GM12878 (cell line): ENCODE results near the gene MPHOSPH9. TPM values are rescaled to one million over a fixed set of nuclear protein-coding genes. Genes with fewer than 3 reads are reported as not detected.

Experiments
- ATAC-seq: fragments of 200-7000 bp; cut with Tn5 transposase; 3 replicates; pipeline ENCODE4 v1.9.1; 2020; ENCODE audit warnings: mild to moderate bottlenecking, moderate library complexity
- BruUV-seq: library from RNA; stranded (reverse); fragments of 400-500 nt; replicated peaks from 2 replicates; lab custom pipeline; 2021; lab: Mats Ljungman, UMichigan
- CTCF ChIA-PET: fragments of 300-600 bp; sonication (Branson Sonifier 250); formaldehyde crosslinking; extraction: SDS; loops from one replicate; lab custom pipeline; 2021; ENCODE audit warnings: inconsistent platforms; lab: Yijun Ruan, JAX
- POLR2A ChIA-PET: fragments of 350-600 bp; formaldehyde crosslinking; extraction: SDS; loops from one replicate; lab custom pipeline; 2021; ENCODE audit warnings: inconsistent platforms; lab: Charles Lee
- RAD21 ChIA-PET: fragments of 300-600 bp; sonication (Branson Sonifier 250); formaldehyde crosslinking; loops from one replicate; lab custom pipeline; 2023; ENCODE audit warnings: antibody characterized with exemption; ENCODE audit not compliant: unreplicated experiment; lab: Charles Lee
- SMC1A ChIA-PET: fragments of 300-600 bp; sonication (Branson Sonifier 250); formaldehyde crosslinking; loops from one replicate; lab custom pipeline; 2023; ENCODE audit not compliant: unreplicated experiment, uncharacterized antibody; lab: Charles Lee
- DNase-seq: peaks from one replicate; pipeline ENCODE4 v3.0.0-alpha.2; 2011; ENCODE audit warnings: low read depth, low spot score
- FAIRE-seq: peaks from 3 replicates; lab custom pipeline; 2011; peaks lifted over from hg19 to GRCh38; lab: Jason Lieb, UNC
- H2AFZ ChIP-seq: 2 replicates; pipeline ENCODE4 v1.6.0; 2011; ENCODE audit warnings: low read depth, low read length, control low read depth; ENCODE audit not compliant: control insufficient read depth
- H3K27ac ChIP-seq: 2 replicates; pipeline ENCODE4 v1.5.1; 2011; ENCODE audit warnings: control low read depth; ENCODE audit not compliant: control insufficient read depth, insufficient read depth
- H3K27me3 ChIP-seq, 2 experiments: replicated peaks in 1 of 2; 2 replicates each; pipeline versions ENCODE4 v1.6.0 to v1.6.1; 2011; ENCODE audit warnings: low read length in 1 of 2; ENCODE audit not compliant: control insufficient read depth in 2 of 2, insufficient read depth in 2 of 2
- H3K36me3 ChIP-seq, 2 experiments: 2 replicates each; pipeline ENCODE4 v1.5.1; 2011; ENCODE audit warnings: low read length in 1 of 2; ENCODE audit not compliant: control insufficient read depth in 2 of 2, insufficient read depth in 2 of 2
- H3K4me1 ChIP-seq: 2 replicates; pipeline ENCODE4 v1.6.1; 2011; ENCODE audit warnings: mild to moderate bottlenecking, low read length, moderate library complexity, mixed read lengths; ENCODE audit not compliant: control insufficient read depth, insufficient read depth
- H3K4me2 ChIP-seq: 2 replicates; pipeline ENCODE4 v1.6.0; 2011; ENCODE audit warnings: control low read depth; ENCODE audit not compliant: control insufficient read depth, insufficient read depth
- H3K4me3 ChIP-seq: fragments of 200-600 bp; sonication (generic); 2 replicates; pipeline ENCODE4 v1.5.1; 2016
- H3K79me2 ChIP-seq: 2 replicates; pipeline ENCODE4 v1.6.0; 2011; ENCODE audit warnings: low read length; ENCODE audit not compliant: control insufficient read depth, insufficient read depth
- H3K9ac ChIP-seq: 2 replicates; pipeline ENCODE4 v1.8.0; 2011; ENCODE audit warnings: low read length, control low read depth, mixed read lengths; ENCODE audit not compliant: control insufficient read depth, insufficient read depth
- H3K9me3 ChIP-seq: replicated peaks from 3 replicates; pipeline ENCODE4 v1.5.1; 2011; ENCODE audit warnings: mild to moderate bottlenecking, low read length; ENCODE audit not compliant: control insufficient read depth, insufficient read depth
- H4K20me1 ChIP-seq: 2 replicates; pipeline ENCODE4 v1.6.0; 2011; ENCODE audit not compliant: control insufficient read depth, insufficient read depth
- CBX3 ChIP-seq: fragments of 200-600 bp; sonication (generic); IDR thresholded peaks from 2 replicates; pipeline ENCODE4 v1.6.1; 2016; ENCODE audit warnings: low read depth, borderline replicate concordance
- ETV6 ChIP-seq, 2 experiments: fragments of 450-650 bp in 1 of 2; IDR thresholded peaks in 1 of 2; conservative IDR thresholded peaks in 1 of 2; 2 replicates each; pipeline ENCODE4 v1.6.1; 2014; ENCODE audit warnings: antibody characterized with exemption in 1 of 2, borderline replicate concordance in 1 of 2, low read depth in 1 of 2, mild to moderate bottlenecking in 1 of 2, moderate library complexity in 1 of 2
- FOXM1 ChIP-seq: IDR thresholded peaks from 2 replicates; pipeline ENCODE4 v1.6.1; 2012; ENCODE audit warnings: low read depth, mild to moderate bottlenecking, inconsistent platforms, low read length, moderate library complexity
- TCF3 ChIP-seq: IDR thresholded peaks from 2 replicates; pipeline ENCODE4 v1.6.1; 2012; ENCODE audit warnings: low read depth, mild to moderate bottlenecking, low read length, borderline replicate concordance; ENCODE audit not compliant: insufficient read depth
- WGBS: methylation state at CpG from one replicate; pipeline ENCODE4 v1.1.6; 2016; ENCODE audit warnings: low lambda C conversion rate; ENCODE audit not compliant: insufficient replicate concordance, insufficient coverage; ENCODE audit errors: missing lambda C conversion rate; 5-methylcytosine and 5-hydroxymethylcytosine counted together
- in situ Hi-C: fragments of 300-500 bp; cut with MboI; formaldehyde crosslinking; loops from 9 replicates; pipeline ENCODE4 v1.14.3; 2018; ENCODE audit warnings: mixed read lengths
- intact Hi-C: fragments of 100-400 bp; cut with micrococcal nuclease; formaldehyde crosslinking; loops from one replicate; pipeline ENCODE4 v1.14.2; 2022; ENCODE audit not compliant: unreplicated experiment
- polyA plus RNA-seq, 11 experiments: library from polyadenylated mRNA; depleted of rRNA in 4 of 11; unstranded in 6 of 11; stranded (reverse) in 5 of 11; fragments of >200 nt; fragmentation: Nextera tagmentation in 4 of 11; fragmentation: Illumina TruSeq in 1 of 11; extraction: Ambion mirVana in 4 of 11; extraction: Trizol in 1 of 11; gene quantifications; 1 replicate in 1 of 11; 2 replicates in 10 of 11; pipeline versions ENCODE4 v1.2.1 to v1.2.3, GENCODE V29; 2011 to 2016; ENCODE audit warnings: inconsistent platforms in 2 of 11, missing spikeins in 2 of 11, low read depth in 1 of 11
- total RNA-seq, 4 experiments: library from RNA; depleted of rRNA in 3 of 4; stranded (reverse); fragments of >200 nt in 3 of 4; fragmentation: Illumina TruSeq in 1 of 4; extraction: Trizol in 1 of 4; gene quantifications; 2 replicates each; pipeline versions ENCODE4 v1.2.1 to v1.2.3, GENCODE V29; 2013 to 2021
- TF ChIP-seq, protein P1 (sequence below): fragments of 450-650 bp; IDR thresholded peaks from 2 replicates; pipeline ENCODE4 v1.6.1; 2016; ENCODE audit warnings: mild to moderate bottlenecking
- TF ChIP-seq, protein P2 (sequence below): fragments of 450-650 bp; IDR thresholded peaks from 2 replicates; pipeline ENCODE4 v1.6.1; 2018; ENCODE audit warnings: borderline replicate concordance, mild to moderate bottlenecking; ENCODE audit not compliant: partially characterized antibody

Gene MPHOSPH9
- total and polyA plus RNA-seq, 10 of the 15 experiments (the other 5 are each of a cell fraction or from before 2014, with no cell fraction given) = 11.5 to 72.2 (median 45.7) TPM

DNA sequence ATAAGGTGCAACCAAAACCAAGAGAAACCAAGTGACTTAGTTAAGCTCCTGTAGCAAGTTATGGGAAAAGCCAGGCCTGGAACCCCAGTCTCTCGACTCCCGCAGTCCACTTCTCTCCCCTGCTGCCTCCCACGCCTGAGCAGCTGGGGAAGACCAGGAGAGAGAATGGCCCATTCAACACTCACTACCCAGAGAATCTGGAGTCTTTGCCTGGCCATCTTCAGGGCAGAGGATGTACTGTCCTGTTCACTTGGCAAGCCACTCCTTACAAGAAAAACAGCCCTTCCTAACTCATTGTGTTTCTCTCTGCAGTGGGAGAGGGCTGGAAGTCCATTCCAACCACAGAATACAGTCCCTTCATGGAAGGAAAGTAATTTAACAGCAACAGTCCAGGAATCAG, 83.9 kb downstream of the MPHOSPH9 start:
- Histone ChIP-seq H4K20me1 (no peaks in the 10 kb centered on the region), H3K79me2 (no peaks in the 10 kb centered on the region), H2AFZ (no peak overlapping the region)
- SMC1A ChIA-PET = no interaction called here
- intact Hi-C loops = no loop called here
- TF ChIP-seq TCF3 = no peak
- no peak for TF ChIP-seq FOXM1
- TF ChIP-seq, protein P1, sequence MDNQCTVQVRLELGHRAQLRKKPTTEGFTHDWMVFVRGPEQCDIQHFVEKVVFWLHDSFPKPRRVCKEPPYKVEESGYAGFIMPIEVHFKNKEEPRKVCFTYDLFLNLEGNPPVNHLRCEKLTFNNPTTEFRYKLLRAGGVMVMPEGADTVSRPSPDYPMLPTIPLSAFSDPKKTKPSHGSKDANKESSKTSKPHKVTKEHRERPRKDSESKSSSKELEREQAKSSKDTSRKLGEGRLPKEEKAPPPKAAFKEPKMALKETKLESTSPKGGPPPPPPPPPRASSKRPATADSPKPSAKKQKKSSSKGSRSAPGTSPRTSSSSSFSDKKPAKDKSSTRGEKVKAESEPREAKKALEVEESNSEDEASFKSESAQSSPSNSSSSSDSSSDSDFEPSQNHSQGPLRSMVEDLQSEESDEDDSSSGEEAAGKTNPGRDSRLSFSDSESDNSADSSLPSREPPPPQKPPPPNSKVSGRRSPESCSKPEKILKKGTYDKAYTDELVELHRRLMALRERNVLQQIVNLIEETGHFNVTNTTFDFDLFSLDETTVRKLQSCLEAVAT = no peak
- TF ChIP-seq ETV6 (conservative IDR thresholded peaks at IDR 0.05 in 1 of 2, IDR thresholded peaks at IDR 0.05 in 1 of 2; ENCODE audit: borderline replicate concordance in 1 of 2, low read depth in 1 of 2) = no peak
- TF ChIP-seq CBX3 = no peak
- TF ChIP-seq, protein P2, sequence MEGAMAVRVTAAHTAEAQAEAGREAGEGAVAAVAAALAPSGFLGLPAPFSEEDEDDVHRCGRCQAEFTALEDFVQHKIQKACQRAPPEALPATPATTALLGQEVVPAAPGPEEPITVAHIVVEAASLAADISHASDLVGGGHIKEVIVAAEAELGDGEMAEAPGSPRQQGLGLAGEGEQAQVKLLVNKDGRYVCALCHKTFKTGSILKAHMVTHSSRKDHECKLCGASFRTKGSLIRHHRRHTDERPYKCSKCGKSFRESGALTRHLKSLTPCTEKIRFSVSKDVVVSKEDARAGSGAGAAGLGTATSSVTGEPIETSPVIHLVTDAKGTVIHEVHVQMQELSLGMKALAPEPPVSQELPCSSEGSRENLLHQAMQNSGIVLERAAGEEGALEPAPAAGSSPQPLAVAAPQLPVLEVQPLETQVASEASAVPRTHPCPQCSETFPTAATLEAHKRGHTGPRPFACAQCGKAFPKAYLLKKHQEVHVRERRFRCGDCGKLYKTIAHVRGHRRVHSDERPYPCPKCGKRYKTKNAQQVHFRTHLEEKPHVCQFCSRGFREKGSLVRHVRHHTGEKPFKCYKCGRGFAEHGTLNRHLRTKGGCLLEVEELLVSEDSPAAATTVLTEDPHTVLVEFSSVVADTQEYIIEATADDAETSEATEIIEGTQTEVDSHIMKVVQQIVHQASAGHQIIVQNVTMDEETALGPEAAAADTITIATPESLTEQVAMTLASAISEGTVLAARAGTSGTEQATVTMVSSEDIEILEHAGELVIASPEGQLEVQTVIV = no peak
- TF ChIP-seq, all 136 proteins: peak for 0
- RAD21 ChIA-PET = interaction anchor here (1.6 kb wide), 1 partner anchor 105 kb away, joined by 3 read pairs; no protein-coding TSS in a partner anchor
- BruUV-seq = no TSS peak
- in situ Hi-C loops = no loop called here
- H3K27ac ChIP-seq = no peak overlapping the region
- no peaks in the 10 kb centered on the region; a peak in 1 of 4 replicates for H3K36me3 ChIP-seq
- POLR2A ChIA-PET = no interaction called here
- CTCF ChIA-PET = interaction anchor here (0.9 kb wide), 1 partner anchor 104 kb away, joined by 3 read pairs; no protein-coding TSS in a partner anchor
- no peak for FAIRE-seq
- no peak for DNase-seq
- no peak overlapping the region for H3K9ac ChIP-seq
- H3K4me2 ChIP-seq = no peak overlapping the region
- WGBS = 78% methylated on average over 3 of the region's 3 CpGs
- H3K4me3 ChIP-seq = no peak overlapping the region
- no peaks in the 10 kb centered on the region for H3K9me3 ChIP-seq
- H3K27me3 ChIP-seq = peaks cover 0 to 4% of the 10 kb centered on the region in 2 experiments; a peak in 1 of 4 replicates
- ATAC-seq = no peak
- no peaks in the 10 kb centered on the region for H3K4me1 ChIP-seq
